ENCODE results near the gene FBXO34. TPM values are rescaled to one million over a fixed set of nuclear protein-coding genes. Genes with fewer than 3 reads are reported as not detected.

The FBXO34 gene
- polyA plus RNA-seq, 1 experiment, result 30.9 TPM

DNA sequence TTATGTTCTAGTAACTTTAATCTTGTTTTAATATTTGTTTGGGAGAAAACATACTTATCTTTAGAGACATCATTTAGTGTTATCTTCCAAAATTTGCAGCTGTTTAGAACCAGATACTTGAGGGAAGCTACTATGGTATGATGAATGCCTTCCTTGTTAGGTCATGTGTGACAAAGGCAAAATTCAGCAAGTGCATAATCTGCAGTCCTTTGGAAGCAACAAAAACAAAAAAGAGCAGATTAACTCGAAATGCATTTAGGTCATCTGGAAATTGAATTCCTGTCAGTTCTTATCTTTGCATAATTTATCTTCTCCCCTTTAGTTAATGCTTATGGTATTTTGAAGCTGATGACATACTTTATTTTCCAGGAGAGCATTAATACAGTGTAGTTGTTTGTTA lies 3.5 kb downstream of the FBXO34 start:
- Histone ChIP-seq H3K27me3 (ENCODE audit: control insufficient read depth, insufficient read depth, low read length) (no peaks in the 10 kb centered on the region), H3K27ac (ENCODE audit: low read depth, low read length) (no peak overlapping the region), H3K4me3 (ENCODE audit: low read depth, low read length) (no peak overlapping the region), H3K9me3 (ENCODE audit: control insufficient read depth, insufficient read depth, low read length) (no peaks in the 10 kb centered on the region; the same call in 1 of the 2 replicates)
- peak; percentile 23 for DNase-seq (ENCODE audit: low read depth, low spot score)
- POLR2A ChIA-PET, result no interaction called here
- TF ChIP-seq, protein P1, sequence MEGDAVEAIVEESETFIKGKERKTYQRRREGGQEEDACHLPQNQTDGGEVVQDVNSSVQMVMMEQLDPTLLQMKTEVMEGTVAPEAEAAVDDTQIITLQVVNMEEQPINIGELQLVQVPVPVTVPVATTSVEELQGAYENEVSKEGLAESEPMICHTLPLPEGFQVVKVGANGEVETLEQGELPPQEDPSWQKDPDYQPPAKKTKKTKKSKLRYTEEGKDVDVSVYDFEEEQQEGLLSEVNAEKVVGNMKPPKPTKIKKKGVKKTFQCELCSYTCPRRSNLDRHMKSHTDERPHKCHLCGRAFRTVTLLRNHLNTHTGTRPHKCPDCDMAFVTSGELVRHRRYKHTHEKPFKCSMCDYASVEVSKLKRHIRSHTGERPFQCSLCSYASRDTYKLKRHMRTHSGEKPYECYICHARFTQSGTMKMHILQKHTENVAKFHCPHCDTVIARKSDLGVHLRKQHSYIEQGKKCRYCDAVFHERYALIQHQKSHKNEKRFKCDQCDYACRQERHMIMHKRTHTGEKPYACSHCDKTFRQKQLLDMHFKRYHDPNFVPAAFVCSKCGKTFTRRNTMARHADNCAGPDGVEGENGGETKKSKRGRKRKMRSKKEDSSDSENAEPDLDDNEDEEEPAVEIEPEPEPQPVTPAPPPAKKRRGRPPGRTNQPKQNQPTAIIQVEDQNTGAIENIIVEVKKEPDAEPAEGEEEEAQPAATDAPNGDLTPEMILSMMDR (IDR thresholded peaks at IDR 0.05; ENCODE audit: low read depth, low read length), result no peak
- CTCF ChIA-PET, result interaction anchor here (1.0 to 1.8 kb wide), 4 partner anchors 29 to 172 kb away, joined by 3 to 7 read pairs (median 4); no protein-coding TSS in a partner anchor

DNA sequence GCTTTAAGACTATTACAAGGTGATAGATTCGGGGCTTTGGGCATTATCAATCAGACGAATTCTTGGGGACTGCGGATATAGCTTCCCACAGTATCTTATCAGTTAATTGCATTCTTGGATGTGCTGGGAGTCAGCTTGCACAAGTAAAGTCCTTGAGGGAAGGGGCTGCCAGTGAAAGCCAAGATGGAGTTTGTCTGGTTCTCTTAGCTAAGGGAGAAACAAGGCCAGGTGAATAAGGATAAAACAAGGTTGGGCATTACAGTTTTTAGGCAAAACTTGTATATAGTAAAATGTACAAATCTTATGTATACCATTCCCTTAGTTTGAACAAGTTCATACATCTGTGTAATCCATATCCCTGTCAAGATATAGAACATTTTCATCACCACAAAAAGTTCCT lies 5.5 kb downstream of the FBXO34 start:
- TF ChIP-seq, protein P1 (IDR thresholded peaks at IDR 0.05; ENCODE audit: low read depth, low read length), result no peak
- Histone ChIP-seq H3K27me3 (ENCODE audit: control insufficient read depth, insufficient read depth, low read length) (no peaks in the 10 kb centered on the region), H3K27ac (ENCODE audit: low read depth, low read length) (no peak overlapping the region), H3K9me3 (ENCODE audit: control insufficient read depth, insufficient read depth, low read length) (no peaks in the 10 kb centered on the region; the same call in 1 of the 2 replicates), H3K4me3 (ENCODE audit: low read depth, low read length) (no peak overlapping the region)
- DNase-seq (ENCODE audit: low read depth, low spot score), result no peak
- ChIA-PET CTCF (interaction anchor here (1.0 kb wide), 1 partner anchor 169 kb away, joined by 3 read pairs; no protein-coding TSS in a partner anchor), POLR2A (no interaction called here)

DNA sequence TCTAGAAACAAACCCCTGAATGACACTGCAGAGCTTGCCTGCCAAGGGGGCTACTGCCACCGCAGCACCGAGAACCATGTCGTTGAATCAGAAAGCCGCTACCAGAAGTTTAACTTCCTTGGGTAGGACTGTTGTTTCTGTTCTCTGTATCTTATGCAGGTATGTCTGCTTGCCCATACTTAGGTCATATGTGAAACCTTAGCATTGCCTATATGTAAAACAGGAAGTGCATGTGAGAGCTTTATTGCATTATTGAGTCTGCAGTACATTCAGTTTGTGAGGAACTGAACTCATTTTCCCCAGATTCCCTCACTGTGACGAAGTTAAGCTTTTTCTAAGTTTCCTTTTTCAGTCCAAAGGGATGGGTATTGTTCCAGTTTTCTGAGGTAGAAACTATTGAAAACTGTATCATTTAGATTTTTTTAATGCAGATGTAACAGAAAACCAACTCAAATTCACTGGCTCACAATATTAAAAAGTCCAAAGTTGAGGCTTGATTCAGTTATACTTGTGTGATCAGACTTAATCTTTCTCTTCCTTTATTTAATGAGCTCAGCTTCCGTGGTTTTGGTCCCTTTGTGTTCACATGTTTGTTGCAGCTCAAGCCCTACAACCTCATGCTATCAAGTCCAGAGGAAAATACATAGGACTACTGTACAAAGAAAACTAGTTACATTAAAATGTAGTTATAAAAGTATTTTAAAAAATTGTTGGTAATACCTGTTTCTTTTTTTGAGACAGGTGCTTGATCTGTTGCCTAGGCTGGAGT lies 6.9 kb downstream of the FBXO34 start:
- Histone ChIP-seq H3K27ac (ENCODE audit: low read depth, low read length) (no peak overlapping the region), H3K27me3 (ENCODE audit: control insufficient read depth, insufficient read depth, low read length) (no peaks in the 10 kb centered on the region), H3K4me3 (ENCODE audit: low read depth, low read length) (no peak overlapping the region), H3K9me3 (ENCODE audit: control insufficient read depth, insufficient read depth, low read length) (no peaks in the 10 kb centered on the region)
- TF ChIP-seq, protein P1 (IDR thresholded peaks at IDR 0.05; ENCODE audit: low read depth, low read length), result no peak
- no peak for DNase-seq (ENCODE audit: low read depth, low spot score)
- ChIA-PET CTCF (interaction anchor here (0.8 kb wide), 1 partner anchor 8 kb away, joined by 3 read pairs; no protein-coding TSS in a partner anchor), POLR2A (no interaction called here)

GRCh38 chr14:55279384-55279783 lies 8.2 kb downstream of the FBXO34 start:
- Histone ChIP-seq H3K9me3 (ENCODE audit: control insufficient read depth, insufficient read depth, low read length) (no peaks in the 10 kb centered on the region), H3K4me3 (ENCODE audit: low read depth, low read length) (no peak overlapping the region), H3K27me3 (ENCODE audit: control insufficient read depth, insufficient read depth, low read length) (no peaks in the 10 kb centered on the region), H3K27ac (ENCODE audit: low read depth, low read length) (no peak overlapping the region)
- ChIA-PET POLR2A (no interaction called here), CTCF (interaction anchor here (1.0 kb wide), 1 partner anchor 9 kb away, joined by 4 read pairs; no protein-coding TSS in a partner anchor)
- DNase-seq (ENCODE audit: low read depth, low spot score), result no peak
- TF ChIP-seq, protein P1 (IDR thresholded peaks at IDR 0.05; ENCODE audit: low read depth, low read length), result no peak

DNA sequence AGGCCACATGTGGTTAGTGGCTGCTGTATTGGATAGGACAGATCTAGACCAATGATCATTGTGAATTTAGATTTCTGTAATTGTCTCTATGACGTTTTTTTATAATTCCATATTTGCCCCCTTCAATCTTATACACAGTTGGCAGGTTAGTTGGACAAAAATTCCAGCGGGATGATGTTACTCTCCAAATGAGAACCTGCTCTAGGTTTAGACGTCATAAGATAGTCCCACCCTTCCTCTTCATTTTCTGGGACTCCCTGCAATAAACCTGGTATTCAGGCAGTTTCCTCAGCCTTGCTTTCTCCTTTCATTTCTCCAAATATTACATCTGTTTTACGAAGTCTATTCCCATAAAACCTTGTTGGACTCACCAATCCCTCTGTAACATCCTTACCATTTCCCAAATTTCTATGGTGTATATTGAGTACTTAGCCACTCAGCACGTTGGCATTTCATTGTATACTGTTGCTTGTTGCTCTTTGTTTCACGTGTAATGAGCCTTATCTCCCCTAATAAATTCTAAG lies 10.2 kb downstream of the FBXO34 start:
- TF ChIP-seq, protein P1 (IDR thresholded peaks at IDR 0.05; ENCODE audit: low read depth, low read length), result no peak
- POLR2A ChIA-PET, result interaction anchor here (0.6 to 0.7 kb wide), 2 partner anchors 837 to 1883 kb away, joined by 3 to 4 read pairs; partner anchors contain the start of gene PELI2
- CTCF ChIA-PET, result interaction anchor here (1.2 to 1.9 kb wide), 2 partner anchors 9 to 11 kb away, joined by 4 to 9 read pairs; no protein-coding TSS in a partner anchor
- no peak overlapping the region for H3K27ac ChIP-seq (ENCODE audit: low read depth, low read length)
- no peaks in the 10 kb centered on the region for H3K9me3 ChIP-seq (ENCODE audit: control insufficient read depth, insufficient read depth, low read length)
- no peak overlapping the region for H3K4me3 ChIP-seq (ENCODE audit: low read depth, low read length)
- DNase-seq (ENCODE audit: low read depth, low spot score), result no peak
- no peaks in the 10 kb centered on the region for H3K27me3 ChIP-seq (ENCODE audit: control insufficient read depth, insufficient read depth, low read length)
